ENCODE results near the gene MAGOHB.
"Not testable (repeated sequence)": the region's sequence is repeated elsewhere in the genome, so short reads cannot be mapped to it uniquely, and the experiment has no call there.

The MAGOHB gene

DNA sequence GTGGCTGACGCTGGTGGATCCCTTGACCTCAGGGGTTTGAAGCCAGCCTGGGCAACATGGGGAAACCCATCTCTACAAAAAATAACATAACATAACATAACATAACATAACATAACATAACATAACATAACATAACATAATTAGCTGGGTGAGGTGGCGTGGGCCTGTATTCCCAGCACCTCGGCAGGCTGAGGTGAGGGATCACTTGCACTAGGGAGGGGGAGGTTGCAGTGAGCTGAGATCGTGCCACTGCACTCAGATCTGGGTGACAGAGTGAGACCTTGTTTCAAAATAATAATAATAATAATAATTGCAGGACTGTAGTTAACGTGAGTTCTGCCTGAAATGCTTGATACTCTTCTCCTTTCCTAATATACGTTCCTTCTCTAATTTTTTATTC lies 1.3 kb downstream of the MAGOHB start:
- DNase-seq (ENCODE audit: low read depth in 2 of 2): no peak

DNA sequence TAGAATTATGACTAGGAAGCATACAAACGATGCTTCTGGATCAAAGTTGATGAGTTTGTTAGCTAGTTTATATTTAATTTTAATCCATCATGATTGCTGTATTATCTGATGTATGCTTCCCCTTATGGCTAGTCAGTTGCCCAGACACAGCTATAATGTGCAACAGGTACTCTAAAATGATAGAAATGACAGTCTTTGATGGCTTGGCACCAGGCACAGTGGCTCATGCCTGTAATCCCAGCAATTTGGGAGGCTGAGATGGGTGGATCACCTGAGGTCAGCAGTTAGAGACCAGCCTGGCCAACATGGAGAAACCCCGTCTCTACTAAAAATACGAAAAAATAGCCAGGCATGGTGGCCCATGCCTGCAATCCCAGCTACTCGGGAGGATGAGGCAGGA lies 2.2 kb downstream of the MAGOHB start:
- not testable (repeated sequence) for DNase-seq (ENCODE audit: low read depth in 2 of 2)

DNA sequence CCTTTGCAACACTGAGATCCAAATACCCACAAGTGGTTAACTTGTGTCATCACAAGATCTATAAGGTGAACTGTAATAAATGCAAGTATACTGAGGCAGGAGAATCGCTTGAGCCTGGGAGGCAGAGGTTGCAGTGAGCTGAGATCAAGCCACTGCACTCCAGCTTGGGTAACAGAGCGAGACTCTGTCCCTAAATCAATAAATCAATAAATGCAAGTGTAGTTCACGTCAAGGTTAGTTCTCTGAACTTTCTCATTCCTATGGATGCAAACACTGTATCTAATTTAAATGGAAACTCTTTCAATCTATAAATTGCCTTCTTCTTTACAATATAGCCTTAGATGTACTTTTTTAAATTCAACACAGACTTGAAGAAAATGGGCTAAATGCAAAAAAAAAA lies 3.2 kb downstream of the MAGOHB start:
- no peak for DNase-seq (ENCODE audit: low read depth in 2 of 2)

DNA sequence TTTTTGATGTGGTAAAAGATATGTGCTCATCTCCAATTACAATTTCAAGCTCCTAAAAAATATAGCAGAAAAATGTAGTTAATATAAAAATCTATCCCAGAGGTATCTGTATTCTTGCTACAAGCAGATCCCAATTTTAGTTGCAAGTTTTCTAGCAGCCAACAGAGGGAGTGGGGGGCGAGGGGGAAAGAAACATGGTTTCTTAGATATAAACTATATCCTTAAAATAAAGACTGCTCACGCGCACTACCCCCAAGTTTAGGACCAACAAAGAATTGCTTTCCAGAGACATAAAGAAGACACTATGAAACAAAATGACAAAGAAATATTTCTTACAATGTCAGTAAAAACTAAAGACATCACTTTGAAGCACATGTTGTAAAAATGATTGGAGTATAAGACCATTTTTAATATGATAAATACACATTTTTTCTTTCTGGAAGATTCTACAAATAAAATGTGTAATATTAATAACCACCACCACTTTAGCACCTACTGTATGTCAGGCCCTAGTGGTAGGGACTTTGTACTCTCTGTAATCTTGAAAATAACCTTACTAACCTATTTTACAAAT lies 5.4 kb downstream of the MAGOHB start:
- no peak for DNase-seq (ENCODE audit: low read depth in 2 of 2)

DNA sequence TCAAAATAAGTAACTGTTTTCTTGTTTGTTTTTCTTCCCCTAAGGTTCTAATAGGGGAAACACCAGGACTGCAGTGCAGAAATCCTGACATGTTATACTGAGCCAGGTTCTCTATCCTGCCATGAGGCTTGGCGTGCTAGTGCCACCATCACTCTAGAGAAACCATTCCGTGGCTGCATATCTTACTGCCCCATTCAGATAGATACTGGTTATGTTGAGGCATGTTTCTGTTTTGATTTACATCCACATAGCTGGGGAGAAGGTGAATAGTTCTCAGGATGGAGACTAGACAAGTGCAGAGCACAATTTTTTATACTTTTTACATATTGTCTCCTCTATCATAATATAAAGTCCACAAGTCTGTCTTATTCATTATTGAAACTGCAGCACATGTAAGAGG lies 11.5 kb downstream of the MAGOHB start:
- DNase-seq (ENCODE audit: low read depth in 2 of 2): no peak

GRCh38 chr12:10600988-10601387 lies 12.4 kb downstream of the MAGOHB start:
- DNase-seq (ENCODE audit: low read depth in 2 of 2): no peak

DNA sequence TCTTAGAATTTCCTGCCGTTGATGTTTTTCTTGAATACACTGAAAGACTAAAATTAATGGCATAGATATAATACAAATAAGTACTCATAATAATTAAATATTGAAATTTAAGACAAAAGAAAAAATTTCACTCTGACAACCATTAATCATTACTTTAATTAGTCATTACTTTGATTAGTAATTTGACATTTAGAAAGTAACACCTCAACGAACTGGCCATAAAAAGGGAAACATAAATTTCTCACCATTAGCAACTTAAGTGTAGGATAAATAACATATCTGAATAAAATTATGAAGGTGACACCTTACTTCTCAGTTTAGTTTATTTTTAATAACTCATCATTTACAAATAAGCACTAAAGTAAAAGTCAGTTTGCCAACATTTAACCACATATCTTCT lies 17.5 kb downstream of the MAGOHB start:
- no peak for DNase-seq (ENCODE audit: low read depth in 2 of 2)

DNA sequence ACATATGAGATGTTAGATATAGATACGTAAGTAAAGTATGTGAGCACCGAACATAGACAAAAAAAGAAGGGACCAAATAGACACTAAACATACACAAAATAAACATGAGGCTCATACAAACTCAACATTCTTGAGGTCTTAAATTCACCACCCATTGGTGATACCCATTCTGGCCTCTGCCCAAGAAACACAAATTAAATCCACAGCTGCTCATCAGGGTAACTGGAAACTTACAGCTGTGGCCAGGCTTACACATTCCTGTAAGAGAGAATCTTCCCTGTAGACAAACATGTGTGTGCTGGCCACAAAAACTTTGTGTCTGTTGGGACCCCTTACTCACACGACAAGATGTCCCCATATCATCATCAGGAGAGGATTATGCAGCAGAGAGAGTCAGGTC lies 22.4 kb downstream of the MAGOHB start:
- DNase-seq (ENCODE audit: low read depth in 2 of 2): no peak

DNA sequence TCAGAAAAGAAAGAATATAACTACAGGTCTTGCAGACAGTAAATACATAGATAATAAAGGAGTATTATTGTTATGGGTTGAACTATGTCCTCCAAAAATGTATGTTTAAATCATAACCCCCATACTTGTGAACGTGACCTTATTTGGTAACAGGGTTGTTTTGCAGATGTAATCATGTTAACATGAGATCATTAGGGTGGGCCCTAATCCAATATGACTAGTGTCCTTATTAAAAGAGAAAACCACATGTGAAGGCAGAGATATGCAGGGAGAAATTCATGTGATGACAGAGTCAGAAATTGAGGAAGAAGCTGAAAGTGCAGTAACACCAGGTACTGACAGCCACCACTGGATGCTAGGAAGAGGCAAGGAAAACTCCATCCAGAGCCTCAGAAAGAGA lies 29.0 kb downstream of the MAGOHB start:
- DNase-seq (ENCODE audit: low read depth in 2 of 2): no peak

DNA sequence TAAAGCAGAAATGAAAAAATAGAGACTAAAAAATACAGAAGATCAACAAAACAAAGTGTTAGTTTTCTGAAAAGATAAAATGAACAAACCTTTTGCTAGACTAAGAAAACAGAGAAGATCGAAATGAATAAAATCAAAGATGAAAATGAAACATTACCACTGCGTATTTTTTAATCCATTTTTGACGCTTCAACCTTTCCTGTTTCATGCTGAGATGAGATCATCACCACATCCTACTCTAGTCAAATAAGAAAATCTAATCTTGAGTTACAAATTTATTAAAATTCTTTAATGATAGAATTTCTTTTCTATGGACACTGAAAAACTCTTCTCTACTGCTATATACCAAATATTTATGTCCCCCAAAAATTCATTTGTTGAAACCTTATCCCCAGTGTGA lies 30.7 kb downstream of the MAGOHB start:
- no peak for DNase-seq (ENCODE audit: low read depth in 2 of 2)

DNA sequence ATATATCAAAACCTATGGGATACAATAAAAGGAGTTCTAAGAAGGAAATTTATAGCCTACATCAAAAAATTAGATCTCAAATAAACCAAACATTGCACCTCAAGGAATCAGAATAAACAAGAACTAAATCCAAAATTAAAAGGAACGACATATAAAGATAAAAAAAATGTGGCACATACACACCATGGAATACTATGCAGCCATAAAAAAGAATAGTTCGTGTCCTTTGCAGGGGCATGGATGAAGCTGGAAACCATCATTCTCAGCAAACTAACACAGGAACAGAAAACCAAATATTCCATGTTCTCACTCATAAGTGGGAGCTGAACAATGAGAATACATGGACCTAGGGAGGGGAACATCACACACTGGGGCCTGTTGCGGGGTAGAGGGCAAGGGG lies 31.3 kb downstream of the MAGOHB start:
- DNase-seq (ENCODE audit: low read depth in 2 of 2): not testable (repeated sequence)

- no peak for DNase-seq (ENCODE audit: low read depth in 2 of 2)
Observed at GRCh38 chr12:10574307-10574706, 39.1 kb downstream of the MAGOHB start.

- DNase-seq (ENCODE audit: low read depth in 2 of 2): not testable (repeated sequence)
Observed at GRCh38 chr12:10572021-10572490, 41.4 kb downstream of the MAGOHB start.

- no peak for DNase-seq (ENCODE audit: low read depth in 2 of 2)
Observed at GRCh38 chr12:10571141-10571540, 42.3 kb downstream of the MAGOHB start.

DNA sequence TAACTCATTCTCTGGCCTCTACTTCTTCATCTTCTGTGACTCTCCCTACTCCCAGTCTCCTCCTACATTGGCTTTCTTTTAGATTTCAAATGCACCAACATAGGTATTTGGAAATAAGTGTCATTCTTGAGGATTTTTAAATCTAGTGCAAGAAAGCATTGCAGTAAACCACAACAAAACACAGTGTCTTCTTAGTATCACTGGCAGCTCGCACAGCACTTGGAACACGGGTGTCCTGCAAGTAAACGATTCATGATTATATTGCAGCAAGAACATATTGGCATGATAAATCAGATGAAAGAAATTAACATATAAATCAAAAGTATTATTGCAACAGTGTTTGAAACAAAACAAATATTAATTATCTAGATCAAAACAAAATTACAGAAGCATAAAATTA lies 45.6 kb downstream of the MAGOHB start:
- no peak for DNase-seq (ENCODE audit: low read depth in 2 of 2)

DNA sequence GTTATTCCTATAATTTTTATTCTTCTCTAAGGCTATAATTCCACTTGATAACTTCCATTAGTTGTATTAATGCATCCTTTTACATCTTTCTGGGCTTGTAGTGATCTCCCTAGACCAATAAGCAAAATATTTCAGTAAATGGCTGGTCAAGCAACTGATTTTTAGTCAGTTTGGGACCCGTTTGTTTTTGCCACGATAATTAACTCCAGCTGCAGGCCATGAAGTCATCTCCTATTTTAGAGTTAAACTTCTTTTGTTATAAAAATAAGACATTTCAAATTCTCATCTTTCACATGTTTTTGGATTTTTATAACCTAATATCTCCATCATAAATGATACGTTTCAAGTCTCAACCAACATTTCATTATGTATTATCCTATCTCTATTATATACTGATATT lies 49.4 kb downstream of the MAGOHB start:
- no peak for DNase-seq (ENCODE audit: low read depth in 2 of 2)

- DNase-seq (ENCODE audit: low read depth in 2 of 2): no peak
Observed at GRCh38 chr12:10563002-10563401, 50.4 kb downstream of the MAGOHB start.

DNA sequence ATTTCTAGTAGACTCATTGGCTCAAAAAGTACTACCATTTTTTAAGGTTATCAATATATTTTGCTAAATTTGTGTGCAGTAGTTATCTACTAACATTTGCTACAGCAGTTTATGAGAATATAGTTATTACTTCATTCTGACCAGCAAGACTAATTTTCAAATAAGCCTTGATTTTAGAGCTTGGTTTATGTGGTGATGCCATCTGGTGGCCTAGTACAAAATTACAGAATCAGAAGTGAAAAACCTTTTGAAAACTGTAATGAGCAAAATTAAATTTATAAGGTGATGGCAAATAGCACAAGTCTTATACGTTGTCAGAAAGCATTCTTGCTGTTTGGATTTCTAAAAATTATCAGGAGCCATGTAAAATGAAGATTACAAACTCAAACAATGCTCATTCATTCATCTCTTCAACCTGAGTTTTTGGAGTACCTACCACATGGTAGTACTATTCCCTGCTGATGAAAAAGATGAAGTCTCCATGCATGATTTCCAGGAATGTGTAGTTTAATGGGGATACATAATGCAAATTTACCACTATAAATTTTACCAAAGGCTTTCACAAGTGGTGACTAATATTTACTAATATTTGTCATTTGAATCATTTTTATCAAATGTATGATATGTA lies 51.0 kb downstream of the MAGOHB start:
- DNase-seq (ENCODE audit: low read depth in 2 of 2): no peak

DNA sequence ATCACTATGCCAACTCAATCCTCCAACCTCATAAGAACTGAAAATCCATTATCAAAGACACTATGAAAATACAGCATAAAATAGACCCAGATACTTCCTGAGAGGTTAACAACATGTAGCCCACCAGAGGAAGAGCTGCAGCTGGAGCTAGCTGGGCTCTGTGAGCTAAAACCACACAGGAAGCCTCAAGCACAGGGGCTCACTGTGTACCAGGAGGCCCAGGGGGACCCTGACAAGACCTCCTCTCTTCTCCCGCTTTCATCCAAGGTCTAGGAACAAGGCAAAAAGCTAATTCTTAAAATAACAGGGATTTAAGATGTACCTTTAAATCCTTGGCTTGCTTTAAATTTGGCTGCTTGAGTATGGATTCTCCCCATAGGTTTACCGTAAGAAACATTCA lies 54.2 kb downstream of the MAGOHB start:
- no peak for DNase-seq (ENCODE audit: low read depth in 2 of 2)

DNA sequence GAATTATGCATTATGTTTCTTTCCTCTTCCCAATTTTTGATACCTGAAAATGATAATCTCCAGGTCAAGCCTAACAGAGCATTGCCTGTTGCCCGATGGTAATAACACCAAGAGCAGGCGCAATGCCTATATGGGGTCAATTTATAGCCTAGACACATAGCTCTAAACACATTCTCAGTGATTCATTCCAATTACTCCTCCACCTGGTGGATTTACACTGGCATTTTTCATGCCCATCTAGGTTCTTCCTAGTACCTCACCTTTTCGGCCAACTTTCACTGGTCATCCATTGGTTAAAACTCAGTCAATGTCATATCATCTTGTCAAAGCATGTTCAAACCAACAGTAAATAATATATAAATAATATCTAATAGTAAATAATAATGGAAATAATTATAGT lies 54.6 kb downstream of the MAGOHB start:
- no peak for DNase-seq (ENCODE audit: low read depth in 2 of 2)

DNA sequence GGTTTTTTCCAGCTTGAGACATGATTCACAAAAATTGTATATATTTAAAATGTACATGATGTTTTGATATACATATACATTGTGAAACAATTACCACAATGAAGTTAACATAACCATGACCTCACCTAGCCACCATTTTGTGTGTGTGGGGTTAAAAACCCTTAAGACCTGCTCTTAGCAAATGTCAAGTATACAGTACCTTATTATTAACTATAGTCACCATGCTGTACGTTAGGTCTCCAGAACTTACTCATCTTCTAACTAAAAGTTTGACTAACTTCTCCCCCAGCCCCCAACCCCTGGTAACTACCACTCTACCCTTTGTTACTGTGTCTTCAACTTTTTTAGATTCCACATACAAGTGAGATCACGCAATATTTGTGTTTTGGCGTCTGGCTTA lies 55.1 kb downstream of the MAGOHB start:
- no peak for DNase-seq (ENCODE audit: low read depth in 2 of 2)

DNA sequence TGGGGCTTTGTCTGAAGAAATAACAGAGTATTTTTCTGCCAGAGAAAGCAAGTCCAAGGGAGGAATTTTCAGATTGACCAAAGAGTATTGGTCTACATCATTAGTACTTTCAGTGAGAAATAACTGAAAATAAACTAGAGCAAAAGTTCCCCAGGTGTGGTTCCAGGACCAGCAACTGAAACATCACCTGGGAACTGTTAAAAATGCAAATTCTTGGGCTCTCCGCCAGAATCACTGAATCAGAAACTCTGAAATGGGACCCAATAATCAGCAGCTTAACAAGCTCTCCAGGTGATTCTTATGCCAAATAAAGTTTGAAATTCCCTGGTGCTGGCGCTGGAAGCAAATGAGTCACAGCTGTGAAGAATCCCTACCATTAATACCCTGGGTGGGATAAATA lies 55.6 kb downstream of the MAGOHB start:
- no peak for DNase-seq (ENCODE audit: low read depth in 2 of 2)

- DNase-seq (ENCODE audit: low read depth in 2 of 2): no peak
Observed at GRCh38 chr12:10557329-10557728, 56.1 kb downstream of the MAGOHB start.
